Activated CD4-positive, alpha-beta memory T cell treated with anti-CD3 and anti-CD28 coated beads, Interleukin-2, amount 10 ng/mL, durations not matched to agents 7 days and 5 days (primary cell): Measurements from ENCODE around the gene FOXP2. TPM values are rescaled to one million over a fixed set of nuclear protein-coding genes. Genes with fewer than 3 reads are reported as not detected.

Experiments
- CTCF ChIA-PET: fragments of 350-600 bp; sonication (Branson Sonifier 250); formaldehyde crosslinking; loops from one replicate; lab custom pipeline; 2021; ENCODE audit warnings: antibody characterized with exemption, inconsistent platforms; lab: Charles Lee
- POLR2A ChIA-PET: fragments of 350-600 bp; sonication (Branson Sonifier 250); formaldehyde crosslinking; loops from one replicate; lab custom pipeline; 2021; ENCODE audit warnings: antibody characterized with exemption; lab: Charles Lee
- DNase-seq: peaks from one replicate; pipeline ENCODE4 v3.0.0-alpha.2; 2020
- H3K27ac Mint-ChIP-seq: one replicate; pipeline ENCODE4 v1.8.0; 2021; ENCODE audit warnings: mild to moderate bottlenecking, mixed read lengths
- H3K27me3 Mint-ChIP-seq: one replicate; pipeline ENCODE4 v1.8.0; 2021; ENCODE audit warnings: mixed read lengths
- H3K36me3 Mint-ChIP-seq: one replicate; pipeline ENCODE4 v1.8.0; 2021; ENCODE audit warnings: low read depth, mixed read lengths
- H3K4me1 Mint-ChIP-seq: one replicate; pipeline ENCODE4 v1.8.0; 2021; ENCODE audit warnings: mixed read lengths
- H3K4me3 Mint-ChIP-seq: one replicate; pipeline ENCODE4 v1.8.0; 2021; ENCODE audit warnings: mild to moderate bottlenecking, mixed read lengths
- H3K9me3 Mint-ChIP-seq: one replicate; pipeline ENCODE4 v1.8.0; 2021; ENCODE audit warnings: mixed read lengths
- total RNA-seq, 2 experiments: library from RNA; stranded (reverse); gene quantifications; one replicate each; pipeline ENCODE4 v1.2.3, GENCODE V29; 2021

The FOXP2 gene
- total RNA-seq, 2 experiments from 2014 or later: not detected

GRCh38 chr7:114710499-114710898, 295.9 kb downstream of the FOXP2 start:
- Mint-ChIP-seq H3K27ac (no peak overlapping the region), H3K36me3 (no peaks in the 10 kb centered on the region), H3K4me1 (no peaks in the 10 kb centered on the region), H3K4me3 (no peak overlapping the region), H3K27me3 (peaks cover 12% of the 10 kb centered on the region), H3K9me3 (no peaks in the 10 kb centered on the region)
- DNase-seq: no peak
- ChIA-PET POLR2A (no interaction called here), CTCF (no interaction called here)

- DNase-seq: no peak
- peaks cover 18% of the 10 kb centered on the region for H3K27me3 Mint-ChIP-seq
- ChIA-PET CTCF (interaction anchor here (1.1 kb wide), 1 partner anchor 11 kb away, joined by 3 read pairs; no protein-coding TSS in a partner anchor), POLR2A (no interaction called here)
- H3K27ac Mint-ChIP-seq: no peak overlapping the region
- H3K9me3 Mint-ChIP-seq: no peaks in the 10 kb centered on the region
- no peaks in the 10 kb centered on the region for H3K36me3 Mint-ChIP-seq
- H3K4me1 Mint-ChIP-seq: no peaks in the 10 kb centered on the region
- H3K4me3 Mint-ChIP-seq: no peak overlapping the region
Observed at GRCh38 chr7:114711241-114711640, 296.6 kb downstream of the FOXP2 start.

- H3K4me3 Mint-ChIP-seq: no peak overlapping the region
- no peaks in the 10 kb centered on the region for H3K36me3 Mint-ChIP-seq
- POLR2A ChIA-PET: no interaction called here
- peaks cover 16% of the 10 kb centered on the region for H3K27me3 Mint-ChIP-seq
- H3K27ac Mint-ChIP-seq: no peak overlapping the region
- CTCF ChIA-PET: interaction anchor here (0.6 kb wide), 1 partner anchor 120 kb away, joined by 3 read pairs; no protein-coding TSS in a partner anchor
- H3K4me1 Mint-ChIP-seq: peaks cover 4% of the 10 kb centered on the region
- no peak for DNase-seq
- H3K9me3 Mint-ChIP-seq: no peaks in the 10 kb centered on the region
Observed at GRCh38 chr7:114715907-114716306, 301.3 kb downstream of the FOXP2 start.

GRCh38 chr7:114718861-114719260, 304.2 kb downstream of the FOXP2 start:
- no peak for DNase-seq

GRCh38 chr7:114720725-114721124, 306.1 kb downstream of the FOXP2 start:
- ChIA-PET POLR2A (no interaction called here), CTCF (no interaction called here)
- H3K4me1 Mint-ChIP-seq: peaks cover 4% of the 10 kb centered on the region
- no peak overlapping the region for H3K4me3 Mint-ChIP-seq
- DNase-seq: no peak
- H3K9me3 Mint-ChIP-seq: no peaks in the 10 kb centered on the region
- no peaks in the 10 kb centered on the region for H3K36me3 Mint-ChIP-seq
- H3K27me3 Mint-ChIP-seq: peaks cover 25% of the 10 kb centered on the region
- H3K27ac Mint-ChIP-seq: no peak overlapping the region

More at GRCh38 chr7:114718861-114719260, 304.2 kb downstream of the FOXP2 start:
- POLR2A ChIA-PET: no interaction called here
- Mint-ChIP-seq H3K27ac (no peak overlapping the region), H3K4me1 (peaks cover 4% of the 10 kb centered on the region), H3K27me3 (peaks cover 23% of the 10 kb centered on the region), H3K4me3 (no peak overlapping the region), H3K9me3 (no peaks in the 10 kb centered on the region), H3K36me3 (no peaks in the 10 kb centered on the region)
- CTCF ChIA-PET: no interaction called here

- CTCF ChIA-PET: no interaction called here
- Mint-ChIP-seq H3K27me3 (peaks cover 21% of the 10 kb centered on the region), H3K9me3 (peaks cover 2% of the 10 kb centered on the region), H3K4me3 (no peak overlapping the region), H3K4me1 (peaks cover 4% of the 10 kb centered on the region), H3K36me3 (no peaks in the 10 kb centered on the region), H3K27ac (no peak overlapping the region)
- POLR2A ChIA-PET: no interaction called here
- DNase-seq: no peak
Observed at GRCh38 chr7:114722562-114722961, 307.9 kb downstream of the FOXP2 start.

GRCh38 chr7:114723308-114723707, 308.7 kb downstream of the FOXP2 start:
- Mint-ChIP-seq H3K9me3 (peaks cover 2% of the 10 kb centered on the region), H3K4me3 (no peak overlapping the region), H3K4me1 (peaks cover 4% of the 10 kb centered on the region), H3K27ac (no peak overlapping the region), H3K36me3 (no peaks in the 10 kb centered on the region), H3K27me3 (peaks cover 20% of the 10 kb centered on the region)
- POLR2A ChIA-PET: no interaction called here
- DNase-seq: no peak
- CTCF ChIA-PET: no interaction called here

GRCh38 chr7:114740095-114740494, 325.5 kb downstream of the FOXP2 start:
- H3K36me3 Mint-ChIP-seq: no peaks in the 10 kb centered on the region

GRCh38 chr7:114740941-114741340, 326.3 kb downstream of the FOXP2 start:
- no peaks in the 10 kb centered on the region for H3K36me3 Mint-ChIP-seq
- DNase-seq: no peak
- H3K4me1 Mint-ChIP-seq: no peaks in the 10 kb centered on the region
- POLR2A ChIA-PET: no interaction called here
- no peaks in the 10 kb centered on the region for H3K27me3 Mint-ChIP-seq
- no peaks in the 10 kb centered on the region for H3K9me3 Mint-ChIP-seq
- H3K4me3 Mint-ChIP-seq: no peak overlapping the region
- CTCF ChIA-PET: no interaction called here
- H3K27ac Mint-ChIP-seq: no peak overlapping the region

More at GRCh38 chr7:114740095-114740494, 325.5 kb downstream of the FOXP2 start:
- Mint-ChIP-seq H3K27me3 (no peaks in the 10 kb centered on the region), H3K4me3 (no peak overlapping the region), H3K27ac (no peak overlapping the region), H3K9me3 (no peaks in the 10 kb centered on the region), H3K4me1 (no peaks in the 10 kb centered on the region)
- no peak for DNase-seq
- ChIA-PET POLR2A (no interaction called here), CTCF (no interaction called here)

GRCh38 chr7:114741911-114742310, 327.3 kb downstream of the FOXP2 start:
- Mint-ChIP-seq H3K27ac (no peak overlapping the region), H3K27me3 (no peaks in the 10 kb centered on the region), H3K4me3 (no peak overlapping the region), H3K36me3 (no peaks in the 10 kb centered on the region), H3K9me3 (no peaks in the 10 kb centered on the region), H3K4me1 (no peaks in the 10 kb centered on the region)
- no peak for DNase-seq
- CTCF ChIA-PET: no interaction called here
- POLR2A ChIA-PET: no interaction called here
